ENCODE measurements around the gene CTBP1. TPM values are rescaled to one million over a fixed set of nuclear protein-coding genes. Genes with fewer than 3 reads are reported as not detected.
A peak's percentile ranks its signal among the peaks of the same experiment; 100 is the strongest.

The CTBP1 gene
- total and polyA plus RNA-seq, 2 experiments from 2014 or later = 74.0 to 192 TPM

DNA sequence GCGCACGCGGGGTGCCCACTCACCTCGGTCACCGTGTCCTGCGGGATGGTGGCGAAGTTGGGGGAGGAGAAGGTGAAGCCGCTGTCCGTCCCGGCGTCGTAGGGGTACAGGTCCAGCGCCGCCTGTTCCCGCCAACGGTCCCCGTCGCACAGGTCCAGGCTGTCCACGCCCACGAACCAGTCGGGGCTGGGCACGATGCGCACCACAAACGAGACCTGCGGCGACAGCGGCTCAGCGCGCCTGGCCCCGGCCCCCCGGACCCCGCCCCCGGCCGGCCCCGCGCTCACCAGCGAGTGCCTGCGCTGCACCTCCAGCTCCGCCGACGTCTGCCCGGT lies 78.0 kb downstream of the CTBP1 start:
- H3K36me3 Mint-ChIP-seq (ENCODE audit: low read depth) = no peaks in the 10 kb centered on the region; the same call in 2 of the 3 replicates
- H3K9me3 Mint-ChIP-seq = no peaks in the 10 kb centered on the region; the same call in 2 of the 3 replicates
- Histone ChIP-seq H3K4me3 (peak overlapping the region; percentile 60), H3K9me2 (ENCODE audit: insufficient read depth) (no peaks in the 10 kb centered on the region), H3K36me3 (ENCODE audit: insufficient read depth) (no peaks in the 10 kb centered on the region), H3K4me2 (peak overlapping the region; percentile 84), H3K4me1 (ENCODE audit: insufficient read depth) (no peaks in the 10 kb centered on the region), H3K27me3 (ENCODE audit: insufficient read depth) (peaks cover 71% of the 10 kb centered on the region), H4K20me1 (replicated peaks; ENCODE audit: insufficient read depth) (no peaks in the 10 kb centered on the region), H3K27ac (ENCODE audit: low read depth) (no peak overlapping the region), H3K79me2 (replicated peaks; ENCODE audit: insufficient read depth) (no peaks in the 10 kb centered on the region), H2AFZ (no peak overlapping the region), H3F3A (replicated peaks; ENCODE audit: low read depth) (no peaks in the 10 kb centered on the region)
- 0 out of 3 replicates have a peak overlapping the region, but pooled peaks have one; percentile 53 for H3K4me3 Mint-ChIP-seq
- DNase-seq (ENCODE audit: low spot score) = no peak
- H3K27me3 Mint-ChIP-seq (ENCODE audit: insufficient read depth, low read depth, poor library complexity) = peaks cover 77% of the 10 kb centered on the region
- TF ChIP-seq, protein P1, sequence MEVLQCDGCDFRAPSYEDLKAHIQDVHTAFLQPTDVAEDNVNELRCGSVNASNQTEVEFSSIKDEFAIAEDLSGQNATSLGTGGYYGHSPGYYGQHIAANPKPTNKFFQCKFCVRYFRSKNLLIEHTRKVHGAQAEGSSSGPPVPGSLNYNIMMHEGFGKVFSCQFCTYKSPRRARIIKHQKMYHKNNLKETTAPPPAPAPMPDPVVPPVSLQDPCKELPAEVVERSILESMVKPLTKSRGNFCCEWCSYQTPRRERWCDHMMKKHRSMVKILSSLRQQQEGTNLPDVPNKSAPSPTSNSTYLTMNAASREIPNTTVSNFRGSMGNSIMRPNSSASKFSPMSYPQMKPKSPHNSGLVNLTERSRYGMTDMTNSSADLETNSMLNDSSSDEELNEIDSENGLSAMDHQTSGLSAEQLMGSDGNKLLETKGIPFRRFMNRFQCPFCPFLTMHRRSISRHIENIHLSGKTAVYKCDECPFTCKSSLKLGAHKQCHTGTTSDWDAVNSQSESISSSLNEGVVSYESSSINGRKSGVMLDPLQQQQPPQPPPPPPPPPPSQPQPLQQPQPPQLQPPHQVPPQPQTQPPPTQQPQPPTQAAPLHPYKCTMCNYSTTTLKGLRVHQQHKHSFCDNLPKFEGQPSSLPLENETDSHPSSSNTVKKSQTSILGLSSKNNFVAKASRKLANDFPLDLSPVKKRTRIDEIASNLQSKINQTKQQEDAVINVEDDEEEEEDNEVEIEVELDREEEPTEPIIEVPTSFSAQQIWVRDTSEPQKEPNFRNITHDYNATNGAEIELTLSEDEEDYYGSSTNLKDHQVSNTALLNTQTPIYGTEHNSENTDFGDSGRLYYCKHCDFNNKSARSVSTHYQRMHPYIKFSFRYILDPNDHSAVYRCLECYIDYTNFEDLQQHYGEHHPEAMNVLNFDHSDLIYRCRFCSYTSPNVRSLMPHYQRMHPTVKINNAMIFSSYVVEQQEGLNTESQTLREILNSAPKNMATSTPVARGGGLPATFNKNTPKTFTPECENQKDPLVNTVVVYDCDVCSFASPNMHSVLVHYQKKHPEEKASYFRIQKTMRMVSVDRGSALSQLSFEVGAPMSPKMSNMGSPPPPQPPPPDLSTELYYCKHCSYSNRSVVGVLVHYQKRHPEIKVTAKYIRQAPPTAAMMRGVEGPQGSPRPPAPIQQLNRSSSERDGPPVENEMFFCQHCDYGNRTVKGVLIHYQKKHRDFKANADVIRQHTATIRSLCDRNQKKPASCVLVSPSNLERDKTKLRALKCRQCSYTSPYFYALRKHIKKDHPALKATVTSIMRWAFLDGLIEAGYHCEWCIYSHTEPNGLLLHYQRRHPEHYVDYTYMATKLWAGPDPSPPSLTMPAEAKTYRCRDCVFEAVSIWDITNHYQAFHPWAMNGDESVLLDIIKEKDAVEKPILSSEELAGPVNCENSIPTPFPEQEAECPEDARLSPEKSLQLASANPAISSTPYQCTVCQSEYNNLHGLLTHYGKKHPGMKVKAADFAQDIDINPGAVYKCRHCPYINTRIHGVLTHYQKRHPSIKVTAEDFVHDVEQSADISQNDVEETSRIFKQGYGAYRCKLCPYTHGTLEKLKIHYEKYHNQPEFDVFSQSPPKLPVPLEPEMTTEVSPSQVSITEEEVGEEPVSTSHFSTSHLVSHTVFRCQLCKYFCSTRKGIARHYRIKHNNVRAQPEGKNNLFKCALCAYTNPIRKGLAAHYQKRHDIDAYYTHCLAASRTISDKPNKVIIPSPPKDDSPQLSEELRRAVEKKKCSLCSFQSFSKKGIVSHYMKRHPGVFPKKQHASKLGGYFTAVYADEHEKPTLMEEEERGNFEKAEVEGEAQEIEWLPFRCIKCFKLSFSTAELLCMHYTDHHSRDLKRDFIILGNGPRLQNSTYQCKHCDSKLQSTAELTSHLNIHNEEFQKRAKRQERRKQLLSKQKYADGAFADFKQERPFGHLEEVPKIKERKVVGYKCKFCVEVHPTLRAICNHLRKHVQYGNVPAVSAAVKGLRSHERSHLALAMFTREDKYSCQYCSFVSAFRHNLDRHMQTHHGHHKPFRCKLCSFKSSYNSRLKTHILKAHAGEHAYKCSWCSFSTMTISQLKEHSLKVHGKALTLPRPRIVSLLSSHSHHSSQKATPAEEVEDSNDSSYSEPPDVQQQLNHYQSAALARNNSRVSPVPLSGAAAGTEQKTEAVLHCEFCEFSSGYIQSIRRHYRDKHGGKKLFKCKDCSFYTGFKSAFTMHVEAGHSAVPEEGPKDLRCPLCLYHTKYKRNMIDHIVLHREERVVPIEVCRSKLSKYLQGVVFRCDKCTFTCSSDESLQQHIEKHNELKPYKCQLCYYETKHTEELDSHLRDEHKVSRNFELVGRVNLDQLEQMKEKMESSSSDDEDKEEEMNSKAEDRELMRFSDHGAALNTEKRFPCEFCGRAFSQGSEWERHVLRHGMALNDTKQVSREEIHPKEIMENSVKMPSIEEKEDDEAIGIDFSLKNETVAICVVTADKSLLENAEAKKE (CRISPR knock-in tag; IDR thresholded peaks at IDR 0.05) = no peak
- no peak for TF ChIP-seq ZNF331 (CRISPR knock-in tag; IDR thresholded peaks at IDR 0.05; ENCODE audit: low read depth)
- no peak for TF ChIP-seq CREB1 (CRISPR knock-in tag; IDR thresholded peaks at IDR 0.05; ENCODE audit: low read depth)
- no peak for TF ChIP-seq ZNF114 (CRISPR knock-in tag; IDR thresholded peaks at IDR 0.05)
- TF ChIP-seq, protein P2, sequence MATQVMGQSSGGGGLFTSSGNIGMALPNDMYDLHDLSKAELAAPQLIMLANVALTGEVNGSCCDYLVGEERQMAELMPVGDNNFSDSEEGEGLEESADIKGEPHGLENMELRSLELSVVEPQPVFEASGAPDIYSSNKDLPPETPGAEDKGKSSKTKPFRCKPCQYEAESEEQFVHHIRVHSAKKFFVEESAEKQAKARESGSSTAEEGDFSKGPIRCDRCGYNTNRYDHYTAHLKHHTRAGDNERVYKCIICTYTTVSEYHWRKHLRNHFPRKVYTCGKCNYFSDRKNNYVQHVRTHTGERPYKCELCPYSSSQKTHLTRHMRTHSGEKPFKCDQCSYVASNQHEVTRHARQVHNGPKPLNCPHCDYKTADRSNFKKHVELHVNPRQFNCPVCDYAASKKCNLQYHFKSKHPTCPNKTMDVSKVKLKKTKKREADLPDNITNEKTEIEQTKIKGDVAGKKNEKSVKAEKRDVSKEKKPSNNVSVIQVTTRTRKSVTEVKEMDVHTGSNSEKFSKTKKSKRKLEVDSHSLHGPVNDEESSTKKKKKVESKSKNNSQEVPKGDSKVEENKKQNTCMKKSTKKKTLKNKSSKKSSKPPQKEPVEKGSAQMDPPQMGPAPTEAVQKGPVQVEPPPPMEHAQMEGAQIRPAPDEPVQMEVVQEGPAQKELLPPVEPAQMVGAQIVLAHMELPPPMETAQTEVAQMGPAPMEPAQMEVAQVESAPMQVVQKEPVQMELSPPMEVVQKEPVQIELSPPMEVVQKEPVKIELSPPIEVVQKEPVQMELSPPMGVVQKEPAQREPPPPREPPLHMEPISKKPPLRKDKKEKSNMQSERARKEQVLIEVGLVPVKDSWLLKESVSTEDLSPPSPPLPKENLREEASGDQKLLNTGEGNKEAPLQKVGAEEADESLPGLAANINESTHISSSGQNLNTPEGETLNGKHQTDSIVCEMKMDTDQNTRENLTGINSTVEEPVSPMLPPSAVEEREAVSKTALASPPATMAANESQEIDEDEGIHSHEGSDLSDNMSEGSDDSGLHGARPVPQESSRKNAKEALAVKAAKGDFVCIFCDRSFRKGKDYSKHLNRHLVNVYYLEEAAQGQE (IDR thresholded peaks at IDR 0.05; ENCODE audit: unreplicated experiment) = no peak
- no peak for TF ChIP-seq STAT1 (IDR thresholded peaks at IDR 0.05; ENCODE audit: unreplicated experiment)
- no peak for TF ChIP-seq JUNB (IDR thresholded peaks at IDR 0.05; ENCODE audit: unreplicated experiment)
- TF ChIP-seq, protein P3, sequence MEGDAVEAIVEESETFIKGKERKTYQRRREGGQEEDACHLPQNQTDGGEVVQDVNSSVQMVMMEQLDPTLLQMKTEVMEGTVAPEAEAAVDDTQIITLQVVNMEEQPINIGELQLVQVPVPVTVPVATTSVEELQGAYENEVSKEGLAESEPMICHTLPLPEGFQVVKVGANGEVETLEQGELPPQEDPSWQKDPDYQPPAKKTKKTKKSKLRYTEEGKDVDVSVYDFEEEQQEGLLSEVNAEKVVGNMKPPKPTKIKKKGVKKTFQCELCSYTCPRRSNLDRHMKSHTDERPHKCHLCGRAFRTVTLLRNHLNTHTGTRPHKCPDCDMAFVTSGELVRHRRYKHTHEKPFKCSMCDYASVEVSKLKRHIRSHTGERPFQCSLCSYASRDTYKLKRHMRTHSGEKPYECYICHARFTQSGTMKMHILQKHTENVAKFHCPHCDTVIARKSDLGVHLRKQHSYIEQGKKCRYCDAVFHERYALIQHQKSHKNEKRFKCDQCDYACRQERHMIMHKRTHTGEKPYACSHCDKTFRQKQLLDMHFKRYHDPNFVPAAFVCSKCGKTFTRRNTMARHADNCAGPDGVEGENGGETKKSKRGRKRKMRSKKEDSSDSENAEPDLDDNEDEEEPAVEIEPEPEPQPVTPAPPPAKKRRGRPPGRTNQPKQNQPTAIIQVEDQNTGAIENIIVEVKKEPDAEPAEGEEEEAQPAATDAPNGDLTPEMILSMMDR (conservative IDR thresholded peaks at IDR 0.05; ENCODE audit: low read depth in 2 of 2) = no peak
- TF ChIP-seq, protein P4, sequence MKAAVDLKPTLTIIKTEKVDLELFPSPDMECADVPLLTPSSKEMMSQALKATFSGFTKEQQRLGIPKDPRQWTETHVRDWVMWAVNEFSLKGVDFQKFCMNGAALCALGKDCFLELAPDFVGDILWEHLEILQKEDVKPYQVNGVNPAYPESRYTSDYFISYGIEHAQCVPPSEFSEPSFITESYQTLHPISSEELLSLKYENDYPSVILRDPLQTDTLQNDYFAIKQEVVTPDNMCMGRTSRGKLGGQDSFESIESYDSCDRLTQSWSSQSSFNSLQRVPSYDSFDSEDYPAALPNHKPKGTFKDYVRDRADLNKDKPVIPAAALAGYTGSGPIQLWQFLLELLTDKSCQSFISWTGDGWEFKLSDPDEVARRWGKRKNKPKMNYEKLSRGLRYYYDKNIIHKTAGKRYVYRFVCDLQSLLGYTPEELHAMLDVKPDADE (IDR thresholded peaks at IDR 0.05) = no peak
- TF ChIP-seq EZH2 (IDR thresholded peaks at IDR 0.05; ENCODE audit: low read depth, unreplicated experiment) = no peak
- TF ChIP-seq EZH2phosphoT487 (IDR thresholded peaks at IDR 0.05; ENCODE audit: unreplicated experiment) = no peak
- TF ChIP-seq NANOG (IDR thresholded peaks at IDR 0.05; ENCODE audit: borderline replicate concordance) = no peak
- ATAC-seq = no peak
- H3K4me1 Mint-ChIP-seq = peaks cover 5% of the 10 kb centered on the region
- no peak overlapping the region for H3K27ac Mint-ChIP-seq

Measured in GM23338 (cell line).